Measurements from ENCODE around the gene MYO9A. TPM values are rescaled to one million over a fixed set of nuclear protein-coding genes. Genes with fewer than 3 reads are reported as not detected.
"Not testable (repeated sequence)": the region's sequence is repeated elsewhere in the genome, so short reads cannot be mapped to it uniquely, and the experiment has no call there.

Gene MYO9A
- total RNA-seq, 3 donors from 2014 or later = 40.0 to 79.3 (median 41.8) TPM

- TF ChIP-seq CTCF (IDR thresholded peaks at IDR 0.05) = no peak
- DNase-seq (no peak), ATAC-seq (no peak)
- Histone ChIP-seq H3K4me3 (no peak overlapping the region), H3K4me1 (ENCODE audit: low read depth) (no peaks in the 10 kb centered on the region), H3K36me3 (ENCODE audit: low read depth) (no peaks in the 10 kb centered on the region), H3K9me3 (peaks cover 2% of the 10 kb centered on the region)
- intact Hi-C loops (cut with DNase I, micrococcal nuclease) = no loop called here
Measured at GRCh38 chr15:72033285-72033684, 84.7 kb downstream of the MYO9A start.

DNA sequence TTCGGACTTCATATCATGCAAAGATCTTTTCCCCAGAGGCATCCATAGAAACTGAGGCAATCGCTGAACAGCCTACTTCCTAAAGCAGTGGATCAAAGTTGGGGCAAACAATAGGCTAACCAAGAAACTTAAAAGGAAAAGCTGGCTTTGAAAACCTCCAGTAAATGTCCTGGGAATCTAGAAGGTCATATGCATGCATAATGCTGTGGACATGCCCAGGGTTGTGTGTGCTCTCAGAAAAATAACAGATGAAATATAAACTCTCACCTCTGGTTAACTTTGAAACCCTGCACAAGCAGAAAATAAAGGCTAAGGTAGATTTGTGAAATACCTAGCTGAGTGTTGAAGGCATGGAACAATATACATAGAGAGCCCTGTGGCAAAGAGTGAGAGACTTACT lies 96.3 kb downstream of the MYO9A start:
- no peaks in the 10 kb centered on the region for H3K36me3 ChIP-seq (ENCODE audit: low read depth)
- H3K4me3 ChIP-seq = no peak overlapping the region
- intact Hi-C loops (cut with DNase I, micrococcal nuclease) = no loop called here
- no peaks in the 10 kb centered on the region for H3K9me3 ChIP-seq
- ATAC-seq (no peak), DNase-seq (no peak)
- H3K4me1 ChIP-seq (ENCODE audit: low read depth) = no peaks in the 10 kb centered on the region
- no peak for TF ChIP-seq CTCF (IDR thresholded peaks at IDR 0.05)

DNA sequence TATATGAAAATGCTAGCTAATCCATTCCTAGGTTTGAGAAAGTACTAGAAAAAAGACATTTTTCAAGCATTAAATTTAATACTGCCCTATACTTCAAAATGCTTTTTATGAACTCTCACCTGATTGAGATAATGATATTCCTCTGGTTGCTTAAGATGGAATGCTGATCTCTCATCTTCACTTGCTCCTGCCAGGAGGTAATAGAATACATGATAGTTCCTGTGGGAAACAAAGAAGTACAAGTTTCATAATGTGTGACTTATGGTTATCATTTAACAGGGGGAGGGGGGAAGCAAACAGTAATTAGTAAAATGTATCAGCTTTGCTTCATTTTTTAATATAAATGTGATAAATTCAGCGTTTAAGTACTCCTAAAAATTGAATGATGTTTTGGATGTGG lies 97.2 kb downstream of the MYO9A start:
- DNase-seq = no peak
- no peak for TF ChIP-seq CTCF (IDR thresholded peaks at IDR 0.05)
- no peak overlapping the region for H3K4me3 ChIP-seq
- H3K9me3 ChIP-seq = no peaks in the 10 kb centered on the region
- ATAC-seq = no peak
- no peaks in the 10 kb centered on the region for H3K4me1 ChIP-seq (ENCODE audit: low read depth)
- no peaks in the 10 kb centered on the region for H3K36me3 ChIP-seq (ENCODE audit: low read depth)
- intact Hi-C loops (cut with DNase I, micrococcal nuclease) = no loop called here

- ATAC-seq; H3K4me3 ChIP-seq; H3K9me3 ChIP-seq; DNase-seq; intact Hi-C loops (cut with DNase I, micrococcal nuclease); H3K4me1 ChIP-seq (ENCODE audit: low read depth); H3K36me3 ChIP-seq (ENCODE audit: low read depth): not testable (repeated sequence)
Measured at GRCh38 chr15:72014555-72014954, 103.4 kb downstream of the MYO9A start.

GRCh38 chr15:72013703-72014102 lies 104.2 kb downstream of the MYO9A start:
- H3K36me3 ChIP-seq (ENCODE audit: low read depth) = no peaks in the 10 kb centered on the region
- H3K4me1 ChIP-seq (ENCODE audit: low read depth) = no peaks in the 10 kb centered on the region
- ATAC-seq (no peak), DNase-seq (no peak)
- H3K9me3 ChIP-seq = no peaks in the 10 kb centered on the region
- TF ChIP-seq CTCF (IDR thresholded peaks at IDR 0.05) = no peak
- intact Hi-C loops (cut with DNase I, micrococcal nuclease) = no loop called here
- H3K4me3 ChIP-seq = no peak overlapping the region

DNA sequence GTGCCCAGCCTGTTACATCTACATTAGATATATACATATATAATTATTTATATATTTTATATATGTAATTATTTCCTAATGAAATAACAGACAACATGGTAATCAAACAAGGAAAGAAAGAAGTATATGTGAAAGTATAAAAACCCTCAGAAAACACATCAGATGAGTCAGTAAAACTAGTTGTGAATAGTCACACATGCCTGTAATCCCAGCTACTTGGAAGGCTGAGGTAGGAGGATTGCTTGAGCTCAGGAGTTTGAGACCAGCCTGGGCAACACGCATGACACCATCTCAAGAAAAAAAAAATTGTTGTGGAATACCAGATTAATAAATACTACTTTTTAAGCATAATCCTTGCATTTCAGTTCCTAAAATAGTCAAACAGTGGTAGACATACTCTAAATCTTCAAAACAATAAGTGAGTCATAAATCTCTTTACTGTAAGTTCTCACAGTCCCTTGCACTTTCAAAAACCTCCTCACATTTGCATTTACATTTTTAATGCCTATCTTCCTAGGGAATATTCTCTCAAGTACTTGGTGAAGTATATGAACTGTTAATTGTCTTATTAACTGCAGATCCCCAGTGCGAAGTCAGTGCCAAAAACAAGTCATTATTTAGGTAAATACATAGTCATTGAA lies 106.5 kb downstream of the MYO9A start:
- no peaks in the 10 kb centered on the region for H3K9me3 ChIP-seq
- DNase-seq (no peak), ATAC-seq (no peak)
- intact Hi-C loops (cut with DNase I, micrococcal nuclease) = no loop called here
- no peak for TF ChIP-seq CTCF (IDR thresholded peaks at IDR 0.05)
- no peaks in the 10 kb centered on the region for H3K4me1 ChIP-seq (ENCODE audit: low read depth)
- H3K4me3 ChIP-seq = no peak overlapping the region
- H3K36me3 ChIP-seq (ENCODE audit: low read depth) = no peaks in the 10 kb centered on the region
